K562 (cell line): ENCODE data around the gene EXOC2. TPM values are rescaled to one million over a fixed set of nuclear protein-coding genes. Genes with fewer than 3 reads are reported as not detected.

ENCODE experiments used
- ATAC-seq: fragments of 200-7000 bp; cut with Tn5 transposase; 3 replicates; pipeline ENCODE4 v1.9.1; 2020; ENCODE audit warnings: moderate library complexity
- BruUV-seq: library from RNA; stranded (reverse); fragments of 400-500 nt; replicated peaks from 2 replicates; lab custom pipeline; 2021; lab: Mats Ljungman, UMichigan
- CTCF ChIA-PET: fragments of 300-600 bp; formaldehyde crosslinking; extraction: SDS; loops from one replicate; lab custom pipeline; 2021; ENCODE audit warnings: low intra/inter-chr PET ratio; lab: Yijun Ruan, JAX
- POLR2A ChIA-PET: fragments of 300-600, 350-650 bp; sonication (Branson Sonifier 250); formaldehyde crosslinking; extraction: SDS; loops from one replicate; lab custom pipeline; 2021; ENCODE audit warnings: antibody characterized with exemption, inconsistent platforms; lab: Yijun Ruan, JAX
- DNase-seq, 4 experiments: peaks; one replicate each; pipeline versions ENCODE4 v3.0.0 to v3.0.0-alpha.2; 2011 to 2018; ENCODE audit warnings: low spot score in 3 of 4, mixed read lengths in 3 of 4; ENCODE audit errors: extremely low read depth in 1 of 4
- FAIRE-seq: peaks from 2 replicates; lab custom pipeline; 2011; peaks lifted over from hg19 to GRCh38; lab: Jason Lieb, UNC
- H2AFZ ChIP-seq: 2 replicates; pipeline ENCODE4 v1.6.0; 2011; ENCODE audit warnings: low read depth, low read length, control low read depth, inconsistent platforms
- H3K27ac ChIP-seq: fragments of 200-600 bp; 3 replicates; pipeline ENCODE4 v1.8.0; 2011; ENCODE audit warnings: low read depth, mild to moderate bottlenecking, control low read depth, inconsistent platforms, low read length, moderate library complexity, mixed read lengths; ENCODE audit errors: extremely low read depth
- H3K27me3 ChIP-seq, 2 experiments: fragments of 300-600 bp in 1 of 2; 2 replicates in 1 of 2; 3 replicates in 1 of 2; pipeline versions ENCODE4 v1.6.0 to v1.8.0; 2011; ENCODE audit warnings: inconsistent platforms in 2 of 2, low read length in 2 of 2, mild to moderate bottlenecking in 1 of 2, mixed read lengths in 1 of 2, moderate library complexity in 1 of 2; ENCODE audit not compliant: control insufficient read depth in 2 of 2, insufficient read depth in 2 of 2
- H3K36me3 ChIP-seq: fragments of 300-600 bp; 3 replicates; pipeline ENCODE4 v1.8.0; 2011; ENCODE audit warnings: mild to moderate bottlenecking, low read length, inconsistent platforms; ENCODE audit not compliant: control insufficient read depth, insufficient read depth
- H3K4me1 ChIP-seq, 2 experiments: fragments of 200-600 bp in 1 of 2; replicated peaks in 1 of 2; 2 replicates in 1 of 2; 3 replicates in 1 of 2; pipeline versions ENCODE4 v1.5.1 to v1.8.0; 2011; ENCODE audit warnings: inconsistent platforms in 2 of 2, low read length in 2 of 2, mild to moderate bottlenecking in 1 of 2, mixed read lengths in 1 of 2, moderate library complexity in 1 of 2; ENCODE audit not compliant: control insufficient read depth in 2 of 2, insufficient read depth in 2 of 2
- H3K4me2 ChIP-seq: 2 replicates; pipeline ENCODE4 v1.6.1; 2011; ENCODE audit warnings: low read length, control low read depth, inconsistent platforms, mixed read lengths; ENCODE audit not compliant: insufficient read depth
- H3K4me3 ChIP-seq: fragments of 200-600 bp; sonication (generic), shearing (Covaris generic); 2 replicates; pipeline ENCODE4 v1.5.1; 2016; ENCODE audit warnings: control low read depth, inconsistent platforms
- H3K79me2 ChIP-seq: fragments of 200-600 bp; 3 replicates; pipeline ENCODE4 v1.8.0; 2011; ENCODE audit warnings: low read length, inconsistent platforms; ENCODE audit not compliant: control insufficient read depth, insufficient read depth
- H3K9ac ChIP-seq, 2 experiments: 2 replicates each; pipeline versions ENCODE4 v1.6.0 to v1.6.1; 2011; ENCODE audit warnings: low read depth in 2 of 2, low read length in 2 of 2, control low read depth in 1 of 2, inconsistent platforms in 1 of 2, mild to moderate bottlenecking in 1 of 2, mixed read lengths in 1 of 2; ENCODE audit not compliant: insufficient read depth in 1 of 2
- H3K9me1 ChIP-seq: one replicate; pipeline ENCODE4 v1.6.0; 2011; ENCODE audit warnings: inconsistent platforms, mild to moderate bottlenecking, low read length, moderate library complexity; ENCODE audit not compliant: control insufficient read depth, insufficient read depth
- H3K9me3 ChIP-seq: replicated peaks from 2 replicates; pipeline ENCODE4 v1.5.1; 2011; ENCODE audit warnings: low read depth, low read length, inconsistent platforms; ENCODE audit not compliant: control insufficient read depth, insufficient read depth
- H4K20me1 ChIP-seq: replicated peaks from 2 replicates; pipeline ENCODE4 v1.6.1; 2011; ENCODE audit warnings: low read length, inconsistent platforms, mixed read lengths; ENCODE audit not compliant: control insufficient read depth, insufficient read depth
- ARHGAP35 ChIP-seq: fragments of 450-650 bp; IDR thresholded peaks from 2 replicates; pipeline ENCODE4 v1.6.1; 2018; ENCODE audit not compliant: partially characterized antibody
- FUS ChIP-seq: fragments of 200-400 bp; formaldehyde crosslinking; optimal IDR thresholded peaks from 2 replicates; pipeline ENCODE3; 2017; ENCODE audit warnings: low read depth, low read length
- GTF2A2 ChIP-seq: IDR thresholded peaks from 2 replicates; pipeline ENCODE4 v1.6.1; 2016; ENCODE audit warnings: mild to moderate bottlenecking, missing genetic modification characterization, missing compliant biosample characterization
- NCOA6 ChIP-seq: fragments of 450-650 bp; IDR thresholded peaks from 2 replicates; pipeline ENCODE4 v1.6.1; 2017; ENCODE audit warnings: mild to moderate bottlenecking
- RBFOX2 ChIP-seq: fragments of 200-400 bp; formaldehyde crosslinking; IDR thresholded peaks from 2 replicates; pipeline ENCODE4 v1.6.1; 2017; ENCODE audit warnings: low read depth, mild to moderate bottlenecking, low read length, moderate library complexity
- SLC30A9 ChIP-seq: fragments of 250-450 bp; sonication (Bioruptor Pico); IDR thresholded peaks from 2 replicates; pipeline ENCODE4 v1.8.0; 2022; ENCODE audit warnings: mild to moderate bottlenecking, moderate library complexity
- SMARCB1 ChIP-seq: IDR thresholded peaks from 2 replicates; pipeline ENCODE4 v1.6.1; 2011; ENCODE audit warnings: improper control_type of control experiment, low read depth; ENCODE audit not compliant: insufficient read length
- SNIP1 ChIP-seq: fragments of 450-650 bp; IDR thresholded peaks from 2 replicates; pipeline ENCODE4 v1.7.1; 2017; ENCODE audit warnings: low read depth, mild to moderate bottlenecking
- SRSF3 ChIP-seq: fragments of 200-400 bp; formaldehyde crosslinking; IDR thresholded peaks from 2 replicates; pipeline ENCODE4 v1.6.1; 2016; ENCODE audit warnings: mild to moderate bottlenecking, low read length, moderate library complexity; ENCODE audit not compliant: insufficient read depth
- TBP ChIP-seq: optimal IDR thresholded peaks from 2 replicates; pipeline ENCODE3; 2011; ENCODE audit warnings: low read depth, low read length, improper control_type of control experiment
- ZNF431 ChIP-seq: sonication (generic); formaldehyde crosslinking; IDR thresholded peaks from 2 replicates; pipeline ENCODE4 v1.8.0; 2022; ENCODE audit warnings: mild to moderate bottlenecking, missing genetic modification reagents
- WGBS: fragments of 100-300 bp; shearing (Covaris generic); methylation state at CpG from one replicate; pipeline ENCODE4 v1.1.6; 2016; ENCODE audit warnings: low coverage, mixed read lengths; ENCODE audit not compliant: insufficient coverage; ENCODE audit errors: missing lambda C conversion rate; 5-methylcytosine and 5-hydroxymethylcytosine counted together
- in situ Hi-C: fragments of 300-500 bp; cut with MboI; formaldehyde crosslinking; loops from 4 replicates; pipeline ENCODE4 v1.15.0; 2018; ENCODE audit warnings: inconsistent platforms, mixed read lengths
- intact Hi-C: fragments of 100-400 bp; cut with micrococcal nuclease; formaldehyde crosslinking; loops from 2 replicates; pipeline ENCODE4 v1.14.2; 2022
- polyA plus RNA-seq, 8 experiments: library from polyadenylated mRNA; depleted of rRNA in 4 of 8; stranded (reverse) in 5 of 8; unstranded in 3 of 8; fragments of >200 nt; fragmentation: Nextera tagmentation in 2 of 8; fragmentation: Illumina TruSeq in 1 of 8; extraction: Ambion mirVana in 2 of 8; extraction: Trizol in 1 of 8; gene quantifications; 2 replicates each; pipeline versions ENCODE4 v1.2.1 to v1.2.3, GENCODE V29; 2011 to 2014; ENCODE audit warnings: inconsistent platforms in 1 of 8, missing spikeins in 1 of 8
- total RNA-seq, 7 experiments: library from RNA; depleted of rRNA in 6 of 7; stranded (reverse); fragments of >200 nt in 6 of 7; fragmentation: Illumina TruSeq in 2 of 7; extraction: Trizol in 2 of 7; gene quantifications; 2 replicates each; pipeline versions ENCODE4 v1.2.1 to v1.2.3, GENCODE V29; 2011 to 2021; ENCODE audit warnings: low replicate concordance in 1 of 7
- TF ChIP-seq, protein P1 (sequence below): IDR thresholded peaks from 2 replicates; pipeline ENCODE4 v1.6.1; 2016; ENCODE audit warnings: missing genetic modification characterization, missing compliant biosample characterization
- TF ChIP-seq, protein P2 (sequence below), 3 experiments: fragments of 200-800 bp in 1 of 3; sonication (Bioruptor generic) in 1 of 3; sonication (generic) in 1 of 3; formaldehyde crosslinking in 1 of 3; IDR thresholded peaks; 2 replicates each; pipeline versions ENCODE4 v1.6.1 to v1.8.0; 2016 to 2022; ENCODE audit warnings: mild to moderate bottlenecking in 2 of 3, missing compliant biosample characterization in 2 of 3, missing genetic modification characterization in 2 of 3, missing genetic modification reagents in 1 of 3

The EXOC2 gene
- total and polyA plus RNA-seq, 9 of the 15 experiments (the other 6 are each of a cell fraction or from before 2014, with no cell fraction given): 12.2 to 30.2 (median 24.2) TPM

DNA sequence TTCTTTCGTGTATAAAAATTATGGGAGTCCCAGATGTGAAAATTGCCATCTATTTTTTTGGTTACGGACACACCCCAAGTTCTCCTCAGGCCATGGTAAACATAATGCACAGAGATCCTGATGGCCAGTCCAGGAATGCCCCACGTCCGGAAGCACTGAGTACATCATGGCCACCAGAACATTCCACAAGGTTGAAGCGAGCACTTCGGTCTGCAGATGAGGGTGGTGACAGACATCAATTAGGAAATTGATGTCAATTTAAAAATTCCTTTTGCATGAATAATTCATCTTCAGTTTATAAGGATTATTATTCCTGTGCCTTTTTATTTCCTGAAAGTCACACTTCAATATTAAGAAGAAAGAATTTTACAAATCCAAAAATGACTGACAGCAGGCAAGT is 13.2 kb upstream of the EXOC2 start:
- CTCF ChIA-PET: no interaction called here
- intact Hi-C loops: no loop called here
- FAIRE-seq: no peak

More for the DNA sequence above, 13.2 kb upstream of the EXOC2 start:
- Histone ChIP-seq H3K27me3 (peaks cover 30 to 31% of the 10 kb centered on the region in 2 experiments), H3K27ac (no peak overlapping the region), H2AFZ (no peak overlapping the region), H4K20me1 (no peaks in the 10 kb centered on the region), H3K4me2 (no peak overlapping the region), H3K9ac (no peak overlapping the region), H3K36me3 (no peaks in the 10 kb centered on the region), H3K4me3 (no peak overlapping the region), H3K79me2 (no peaks in the 10 kb centered on the region), H3K9me3 (no peaks in the 10 kb centered on the region)
- 3% methylated on average over 6 of the region's 6 CpGs for WGBS
- no peak for ATAC-seq
- no peak for DNase-seq
- BruUV-seq: no TSS peak
- in situ Hi-C loops: no loop called here
- POLR2A ChIA-PET: no interaction called here
- TF ChIP-seq SRSF3 (no peak), GTF2A2 (no peak), SMARCB1 (no peak), SNIP1 (no peak), NCOA6 (no peak), RBFOX2 (no peak), ZNF431 (no peak), ARHGAP35 (no peak), SLC30A9 (no peak), TBP (no peak), FUS (no peak)
- TF ChIP-seq, protein P1, sequence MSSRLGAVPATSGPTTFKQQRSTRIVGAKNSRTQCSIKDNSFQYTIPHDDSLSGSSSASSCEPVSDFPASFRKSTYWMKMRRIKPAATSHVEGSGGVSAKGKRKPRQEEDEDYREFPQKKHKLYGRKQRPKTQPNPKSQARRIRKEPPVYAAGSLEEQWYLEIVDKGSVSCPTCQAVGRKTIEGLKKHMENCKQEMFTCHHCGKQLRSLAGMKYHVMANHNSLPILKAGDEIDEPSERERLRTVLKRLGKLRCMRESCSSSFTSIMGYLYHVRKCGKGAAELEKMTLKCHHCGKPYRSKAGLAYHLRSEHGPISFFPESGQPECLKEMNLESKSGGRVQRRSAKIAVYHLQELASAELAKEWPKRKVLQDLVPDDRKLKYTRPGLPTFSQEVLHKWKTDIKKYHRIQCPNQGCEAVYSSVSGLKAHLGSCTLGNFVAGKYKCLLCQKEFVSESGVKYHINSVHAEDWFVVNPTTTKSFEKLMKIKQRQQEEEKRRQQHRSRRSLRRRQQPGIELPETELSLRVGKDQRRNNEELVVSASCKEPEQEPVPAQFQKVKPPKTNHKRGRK (tag): no peak
- TF ChIP-seq, protein P2, sequence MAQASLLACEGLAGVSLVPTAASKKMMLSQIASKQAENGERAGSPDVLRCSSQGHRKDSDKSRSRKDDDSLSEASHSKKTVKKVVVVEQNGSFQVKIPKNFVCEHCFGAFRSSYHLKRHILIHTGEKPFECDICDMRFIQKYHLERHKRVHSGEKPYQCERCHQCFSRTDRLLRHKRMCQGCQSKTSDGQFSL (CRISPR knock-in tag; IDR thresholded peaks at IDR 0.05): no peak
- TF ChIP-seq, protein P2 (tag; IDR thresholded peaks at IDR 0.05): no peak
- TF ChIP-seq, all 486 proteins: peak for 0
- Histone ChIP-seq H3K9me1 (no peaks in the 10 kb centered on the region), H3K4me1 (peaks cover 0 to 7% of the 10 kb centered on the region in 2 experiments; a peak in 4 of 5 replicates)
